ENCODE measurements around the gene HSFX2.
"Not testable (repeated sequence)": the region's sequence is repeated elsewhere in the genome, so short reads cannot be mapped to it uniquely, and the experiment has no call there.

HSFX2 gene

DNA sequence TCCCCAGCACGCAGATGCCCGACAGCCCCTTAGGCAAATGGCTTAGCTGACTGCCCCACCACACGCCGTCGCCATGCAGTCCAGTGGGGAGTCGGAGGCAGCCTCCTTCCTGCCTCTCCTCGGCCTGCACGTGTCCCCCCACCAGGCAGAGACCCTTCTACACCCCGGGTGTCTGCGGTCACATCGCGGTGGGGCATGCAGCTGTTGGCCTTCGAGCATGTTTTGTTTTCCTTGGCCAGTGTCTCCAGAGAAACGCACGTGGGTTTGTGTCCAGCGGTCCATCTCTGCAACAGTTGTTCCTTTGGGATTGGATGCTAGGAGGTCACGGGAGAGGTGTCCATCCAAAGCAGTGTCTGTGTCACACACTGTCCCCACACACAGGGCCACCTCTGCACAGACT lies at the start of gene HSFX2:
TSS of gene HSFX2 (minus strand) at position 101 of the 400 bp plus-strand sequence. CDS start 614 bp downstream, outside the sequence.
- not testable (repeated sequence) for H3K4me1 Mint-ChIP-seq; H3K27ac Mint-ChIP-seq; DNase-seq; H3K36me3 Mint-ChIP-seq (ENCODE audit: low read depth); H3K27me3 Mint-ChIP-seq (ENCODE audit: low read depth, poor library complexity); H3K4me3 Mint-ChIP-seq; H3K9me3 Mint-ChIP-seq

DNA sequence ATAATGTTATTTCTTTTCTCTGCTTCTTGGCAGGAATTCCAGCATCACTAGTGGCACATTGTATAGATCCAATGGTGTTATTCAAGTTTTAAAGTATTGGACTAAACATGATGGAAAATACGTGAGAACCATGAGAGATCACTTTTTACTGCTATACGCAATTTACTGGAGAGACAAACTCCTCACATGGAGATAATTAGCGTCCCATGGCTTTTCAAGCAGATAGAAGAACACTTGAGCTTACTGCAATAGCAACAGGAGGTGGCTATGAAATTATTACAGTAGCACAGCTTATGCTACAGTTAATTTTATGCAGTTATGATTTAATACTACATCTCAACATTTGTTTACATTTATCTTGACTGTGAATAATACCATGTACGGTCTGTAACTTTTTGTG lies 48.4 kb upstream of the HSFX2 start:
- Mint-ChIP-seq H3K36me3 (ENCODE audit: low read depth) (no peaks in the 10 kb centered on the region), H3K9me3 (peaks cover 22% of the 10 kb centered on the region), H3K4me3 (no peak overlapping the region), H3K27me3 (ENCODE audit: low read depth, poor library complexity) (no peaks in the 10 kb centered on the region), H3K4me1 (no peaks in the 10 kb centered on the region), H3K27ac (no peak overlapping the region)
- TF ChIP-seq, protein P1, sequence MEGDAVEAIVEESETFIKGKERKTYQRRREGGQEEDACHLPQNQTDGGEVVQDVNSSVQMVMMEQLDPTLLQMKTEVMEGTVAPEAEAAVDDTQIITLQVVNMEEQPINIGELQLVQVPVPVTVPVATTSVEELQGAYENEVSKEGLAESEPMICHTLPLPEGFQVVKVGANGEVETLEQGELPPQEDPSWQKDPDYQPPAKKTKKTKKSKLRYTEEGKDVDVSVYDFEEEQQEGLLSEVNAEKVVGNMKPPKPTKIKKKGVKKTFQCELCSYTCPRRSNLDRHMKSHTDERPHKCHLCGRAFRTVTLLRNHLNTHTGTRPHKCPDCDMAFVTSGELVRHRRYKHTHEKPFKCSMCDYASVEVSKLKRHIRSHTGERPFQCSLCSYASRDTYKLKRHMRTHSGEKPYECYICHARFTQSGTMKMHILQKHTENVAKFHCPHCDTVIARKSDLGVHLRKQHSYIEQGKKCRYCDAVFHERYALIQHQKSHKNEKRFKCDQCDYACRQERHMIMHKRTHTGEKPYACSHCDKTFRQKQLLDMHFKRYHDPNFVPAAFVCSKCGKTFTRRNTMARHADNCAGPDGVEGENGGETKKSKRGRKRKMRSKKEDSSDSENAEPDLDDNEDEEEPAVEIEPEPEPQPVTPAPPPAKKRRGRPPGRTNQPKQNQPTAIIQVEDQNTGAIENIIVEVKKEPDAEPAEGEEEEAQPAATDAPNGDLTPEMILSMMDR (IDR thresholded peaks at IDR 0.05): no peak
- no peak for DNase-seq

DNA sequence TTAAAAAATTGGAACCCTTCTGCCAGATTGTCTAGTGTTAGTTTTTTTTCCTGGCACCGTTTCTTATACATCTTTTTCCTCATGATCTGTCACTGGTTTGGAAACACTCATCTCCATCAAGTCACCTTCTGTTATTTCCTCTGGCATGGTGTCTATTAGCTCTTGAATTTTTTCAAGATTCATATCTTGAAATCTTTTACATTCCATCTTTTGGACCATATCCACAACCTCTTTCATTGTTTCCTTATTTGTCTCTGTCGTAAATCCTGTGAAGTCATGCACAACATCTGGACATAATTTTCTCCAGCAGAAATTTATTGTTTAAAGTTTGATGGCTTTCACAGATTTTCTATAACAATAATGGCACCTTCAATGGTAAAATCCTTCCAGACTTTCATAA lies 46.7 kb upstream of the HSFX2 start:
- Mint-ChIP-seq H3K4me3 (no peak overlapping the region), H3K4me1 (no peaks in the 10 kb centered on the region), H3K9me3 (peaks cover 32% of the 10 kb centered on the region), H3K36me3 (ENCODE audit: low read depth) (no peaks in the 10 kb centered on the region), H3K27ac (no peak overlapping the region), H3K27me3 (ENCODE audit: low read depth, poor library complexity) (no peaks in the 10 kb centered on the region)
- TF ChIP-seq, protein P1 (IDR thresholded peaks at IDR 0.05): no peak
- no peak for DNase-seq

DNA sequence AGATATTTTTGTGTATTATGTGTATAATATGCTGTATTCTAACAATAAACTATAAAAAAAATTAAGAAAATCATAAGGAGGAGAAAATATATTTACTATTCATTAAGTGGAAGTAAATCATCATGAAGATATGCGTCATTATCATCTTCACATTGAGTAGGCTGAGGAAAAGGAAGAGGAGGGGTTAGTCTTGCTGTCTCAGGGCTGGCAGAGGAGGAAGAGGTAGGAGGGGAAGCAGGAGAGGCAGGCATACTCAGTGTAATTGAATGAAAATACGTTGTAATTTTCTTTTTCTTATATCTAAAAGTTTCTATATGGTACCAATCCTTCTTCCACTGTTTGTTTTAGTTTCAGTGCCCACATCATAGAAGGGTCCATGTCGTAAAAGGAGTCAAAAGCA lies 46.3 kb upstream of the HSFX2 start:
- DNase-seq: no peak
- Mint-ChIP-seq H3K36me3 (ENCODE audit: low read depth) (no peaks in the 10 kb centered on the region), H3K4me3 (no peak overlapping the region), H3K4me1 (no peaks in the 10 kb centered on the region), H3K27me3 (ENCODE audit: low read depth, poor library complexity) (no peaks in the 10 kb centered on the region), H3K9me3 (peaks cover 31% of the 10 kb centered on the region), H3K27ac (no peak overlapping the region)
- TF ChIP-seq, protein P1 (IDR thresholded peaks at IDR 0.05): no peak

DNA sequence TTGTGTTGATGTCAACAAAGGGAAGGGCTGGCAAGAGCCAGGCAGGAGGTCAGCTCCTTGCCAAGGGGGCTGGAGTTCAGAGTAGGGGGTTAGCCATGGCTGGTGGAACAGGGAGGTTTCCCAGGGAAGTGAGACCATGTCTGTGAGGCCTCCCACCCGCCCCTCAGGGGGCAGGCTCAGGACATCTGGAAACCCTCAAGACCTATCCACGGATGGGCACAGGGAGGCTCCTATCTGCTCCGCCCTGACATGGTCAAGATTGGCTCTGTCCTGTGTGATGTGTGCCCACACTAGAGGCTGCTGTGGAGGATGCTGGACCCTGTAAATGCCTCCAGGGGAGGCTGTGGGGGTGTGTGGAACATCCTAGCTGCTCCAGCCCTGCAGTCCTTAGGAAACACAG lies 44.5 kb upstream of the HSFX2 start:
- no peak for DNase-seq
- TF ChIP-seq, protein P1 (IDR thresholded peaks at IDR 0.05): no peak
- no peak overlapping the region for H3K4me3 Mint-ChIP-seq
- H3K36me3 Mint-ChIP-seq (ENCODE audit: low read depth): no peaks in the 10 kb centered on the region
- H3K9me3 Mint-ChIP-seq: peaks cover 26% of the 10 kb centered on the region
- peaks cover 4% of the 10 kb centered on the region for H3K4me1 Mint-ChIP-seq
- no peak overlapping the region for H3K27ac Mint-ChIP-seq
- H3K27me3 Mint-ChIP-seq (ENCODE audit: low read depth, poor library complexity): no peaks in the 10 kb centered on the region

- TF ChIP-seq, protein P1 (IDR thresholded peaks at IDR 0.05): no peak
- H3K27ac Mint-ChIP-seq: no peak overlapping the region
- no peaks in the 10 kb centered on the region for H3K27me3 Mint-ChIP-seq (ENCODE audit: low read depth, poor library complexity)
- H3K9me3 Mint-ChIP-seq: peaks cover 26% of the 10 kb centered on the region
- H3K4me3 Mint-ChIP-seq: no peak overlapping the region
- no peak for DNase-seq
- H3K4me1 Mint-ChIP-seq: peaks cover 4% of the 10 kb centered on the region
- no peaks in the 10 kb centered on the region for H3K36me3 Mint-ChIP-seq (ENCODE audit: low read depth)
Measured at GRCh38 chrX:149638860-149639259, 43.7 kb upstream of the HSFX2 start.
